Stimulated activated CD8-positive, alpha-beta memory T cell treated with anti-CD3 and anti-CD28 coated beads, Interleukin-15, amount 100 ng/mL, for 48 hours (primary cell): Measurements from ENCODE around the gene ETV3.
A peak's percentile ranks its signal among the peaks of the same experiment; 100 is the strongest.
"Not testable (repeated sequence)": the region's sequence is repeated elsewhere in the genome, so short reads cannot be mapped to it uniquely, and the experiment has no call there.

ENCODE experiments used
- DNase-seq, 2 donors: peaks; one replicate each; pipeline ENCODE4 v3.0.0-alpha.2; 2020; ENCODE audit warnings: low read depth in 2 of 2

Gene ETV3

GRCh38 chr1:157112186-157112867, 25.9 kb downstream of the ETV3 start:
- no peak for DNase-seq

GRCh38 chr1:157111396-157112165, 26.6 kb downstream of the ETV3 start:
- no peak for DNase-seq

GRCh38 chr1:157110686-157111085, 27.5 kb downstream of the ETV3 start:
- no peak for DNase-seq

- DNase-seq = no peak
Measured at GRCh38 chr1:157110003-157110402, 28.2 kb downstream of the ETV3 start.

GRCh38 chr1:157108448-157108847, 29.7 kb downstream of the ETV3 start:
- no peak for DNase-seq

GRCh38 chr1:157107702-157108101, 30.5 kb downstream of the ETV3 start:
- DNase-seq = no peak

- DNase-seq = no peak
Measured at GRCh38 chr1:157106813-157107189, 31.4 kb downstream of the ETV3 start.

- DNase-seq = peak; percentile 27 to 34
Measured at GRCh38 chr1:157105988-157106812, 32.0 kb downstream of the ETV3 start.

GRCh38 chr1:157105298-157105987, 32.8 kb downstream of the ETV3 start:
- no peak for DNase-seq

GRCh38 chr1:157104598-157105293, 33.4 kb downstream of the ETV3 start:
- DNase-seq = no peak

GRCh38 chr1:157103268-157103667, 34.9 kb downstream of the ETV3 start:
- no peak for DNase-seq

- no peak for DNase-seq
Measured at GRCh38 chr1:157101149-157101548, 37.0 kb downstream of the ETV3 start.

- no peak for DNase-seq
Measured at GRCh38 chr1:157099633-157100009, 38.6 kb downstream of the ETV3 start, which contains the start of gene ETV3L. Gene ETV3L, minus strand, starts transcription at chr1:157099808. Its CDS starts 285 bp downstream, at chr1:157099523.

GRCh38 chr1:157098987-157099632, 39.1 kb downstream of the ETV3 start:
- DNase-seq = not testable (repeated sequence)

GRCh38 chr1:157098519-157098918, 39.7 kb downstream of the ETV3 start:
- DNase-seq = no peak

- no peak for DNase-seq
Measured at GRCh38 chr1:157097692-157098091, 40.5 kb downstream of the ETV3 start.

- DNase-seq = no peak
Measured at GRCh38 chr1:157096881-157097280, 41.3 kb downstream of the ETV3 start.

- no peak for DNase-seq
Measured at GRCh38 chr1:157095551-157095950, 42.6 kb downstream of the ETV3 start.

- no peak for DNase-seq
Measured at GRCh38 chr1:157095091-157095490, 43.1 kb downstream of the ETV3 start.

- DNase-seq = no peak
Measured at GRCh38 chr1:157092831-157093230, 45.4 kb downstream of the ETV3 start.
